Muscle of back (tissue), 11 donors: ENCODE measurements around the gene GDF11. TPM values are rescaled to one million over a fixed set of nuclear protein-coding genes. Genes with fewer than 3 reads are reported as not detected.

Experiments
- DNase-seq, 3 donors: peaks; one replicate each; pipeline versions ENCODE4 v3.0.0 to v3.0.0-alpha.2; 2013
- polyA plus RNA-seq, 10 donors: library from polyadenylated mRNA; unstranded; fragments of 120-200 nt; gene quantifications; one replicate each; pipeline ENCODE4 v1.2.1, GENCODE V29; 2013; ENCODE audit not compliant: insufficient read length in 10 of 10

Gene GDF11
- polyA plus RNA-seq, 10 donors: 11.0 to 13.9 (median 12.5) TPM

DNA sequence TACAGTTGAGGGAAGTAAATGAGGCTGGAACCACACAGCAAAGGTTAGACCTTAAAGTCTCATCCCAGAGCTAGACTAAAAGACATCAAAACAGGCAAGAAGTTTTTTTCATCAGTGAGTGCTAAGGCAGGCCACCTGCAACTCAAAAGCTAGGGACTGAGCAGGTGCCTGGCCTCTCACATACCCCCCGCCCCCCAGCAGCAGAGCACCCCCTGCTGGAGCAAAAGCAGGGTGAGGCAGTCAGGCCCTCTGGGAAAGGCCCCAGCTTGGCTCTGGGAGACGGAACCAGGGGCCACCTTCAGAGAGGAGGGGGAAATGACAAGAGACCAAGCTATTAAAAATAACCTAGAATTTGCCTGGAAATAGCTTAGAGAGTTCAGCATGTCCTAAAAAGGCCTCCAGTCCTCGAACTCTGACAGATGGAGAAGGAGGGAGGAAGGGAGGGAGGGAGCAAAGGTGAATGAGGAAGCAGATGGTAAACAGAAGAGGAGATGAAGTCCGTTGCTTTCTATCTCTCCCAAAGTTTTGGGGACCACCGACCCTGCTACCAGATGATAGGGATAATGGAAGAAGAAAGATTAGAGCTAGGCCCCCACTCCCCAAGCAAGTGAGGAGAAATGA, 37.0 kb upstream of the GDF11 start:
- peak in 1 of 3 donors; percentile 44 for DNase-seq

GRCh38 chr12:55706568-55707218, 36.2 kb upstream of the GDF11 start:
- peak in 1 of 3 donors; percentile 70 for DNase-seq

- no peak for DNase-seq
Observed at GRCh38 chr12:55707219-55707671, 35.7 kb upstream of the GDF11 start.

DNA sequence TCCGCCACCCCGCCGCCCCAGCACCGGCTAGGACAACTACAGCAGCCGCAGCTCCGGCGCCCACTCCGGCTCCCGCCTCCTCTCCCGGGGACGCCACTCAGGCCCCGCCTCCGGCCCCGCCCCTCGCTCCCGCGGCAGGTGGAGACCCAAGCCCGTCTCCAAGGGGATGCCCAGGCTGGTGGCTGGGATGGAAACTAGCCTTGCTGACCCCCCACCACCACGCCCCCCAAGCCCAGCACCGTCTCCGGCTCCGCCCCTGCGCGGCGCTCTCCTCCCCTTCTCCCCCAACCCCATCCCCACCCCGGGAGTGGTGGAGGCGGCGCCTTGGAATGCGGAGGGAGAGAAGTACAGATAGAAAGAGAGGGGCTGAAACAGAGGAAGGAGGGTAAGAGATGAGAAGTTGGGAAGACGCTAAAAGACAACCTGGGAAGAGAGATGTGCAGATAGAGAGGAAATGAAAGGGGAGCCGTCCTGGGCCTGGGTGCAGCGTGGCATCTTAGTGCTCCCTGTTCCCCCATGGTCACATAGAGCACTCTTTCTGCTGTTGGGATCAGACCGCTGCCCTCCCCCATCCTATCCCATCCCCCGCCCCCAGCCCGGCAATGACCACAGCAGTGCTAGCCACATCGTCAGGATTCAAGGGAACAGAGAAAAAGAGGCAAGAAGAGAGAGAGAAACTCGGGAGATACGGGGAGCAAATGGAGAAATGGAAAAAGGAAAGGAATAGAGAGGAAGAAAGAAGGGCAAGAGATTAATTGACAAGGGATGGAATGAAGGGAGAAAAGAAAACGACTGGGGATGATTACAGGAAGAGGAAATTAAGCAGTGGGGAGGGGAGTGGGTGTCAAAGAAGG, 34.9 kb upstream of the GDF11 start, which contains the start of gene ITGA7:
TSS of gene ITGA7 (minus strand) at position 64 of the 854 bp plus-strand sequence. CDS start 222 bp downstream, outside the sequence.
- DNase-seq: peak in 1 of 3 donors; percentile 80

DNA sequence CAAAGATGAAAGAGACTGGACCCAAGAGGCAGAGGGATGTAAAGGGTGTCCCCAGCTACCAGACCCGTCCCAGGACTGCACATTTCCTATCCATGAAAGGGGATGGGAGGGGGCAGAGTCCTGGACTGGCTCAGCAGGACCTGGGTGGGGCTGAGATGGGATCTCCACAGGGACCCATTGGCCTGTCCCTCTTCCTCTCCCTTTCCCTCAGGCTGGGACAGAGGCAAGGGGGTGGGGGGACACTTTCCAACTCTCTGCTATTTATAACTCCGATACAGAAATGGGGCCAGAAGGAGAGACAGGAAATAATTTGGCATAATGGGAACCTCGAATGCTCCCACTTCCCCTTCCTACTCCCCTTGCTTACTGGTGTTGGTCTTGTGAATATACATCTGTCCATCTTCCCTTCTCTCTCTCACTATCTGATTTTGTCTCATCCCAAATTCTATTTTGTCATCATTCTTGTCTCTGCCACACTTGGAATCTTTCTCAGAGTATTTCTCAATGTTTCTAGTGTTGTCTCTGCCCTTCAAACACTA, 34.2 kb upstream of the GDF11 start:
- peak in 1 of 3 donors; percentile 39 for DNase-seq

- peak in 1 of 3 donors; percentile 58 for DNase-seq
Observed at GRCh38 chr12:55711786-55712553, 31.0 kb upstream of the GDF11 start.

DNA sequence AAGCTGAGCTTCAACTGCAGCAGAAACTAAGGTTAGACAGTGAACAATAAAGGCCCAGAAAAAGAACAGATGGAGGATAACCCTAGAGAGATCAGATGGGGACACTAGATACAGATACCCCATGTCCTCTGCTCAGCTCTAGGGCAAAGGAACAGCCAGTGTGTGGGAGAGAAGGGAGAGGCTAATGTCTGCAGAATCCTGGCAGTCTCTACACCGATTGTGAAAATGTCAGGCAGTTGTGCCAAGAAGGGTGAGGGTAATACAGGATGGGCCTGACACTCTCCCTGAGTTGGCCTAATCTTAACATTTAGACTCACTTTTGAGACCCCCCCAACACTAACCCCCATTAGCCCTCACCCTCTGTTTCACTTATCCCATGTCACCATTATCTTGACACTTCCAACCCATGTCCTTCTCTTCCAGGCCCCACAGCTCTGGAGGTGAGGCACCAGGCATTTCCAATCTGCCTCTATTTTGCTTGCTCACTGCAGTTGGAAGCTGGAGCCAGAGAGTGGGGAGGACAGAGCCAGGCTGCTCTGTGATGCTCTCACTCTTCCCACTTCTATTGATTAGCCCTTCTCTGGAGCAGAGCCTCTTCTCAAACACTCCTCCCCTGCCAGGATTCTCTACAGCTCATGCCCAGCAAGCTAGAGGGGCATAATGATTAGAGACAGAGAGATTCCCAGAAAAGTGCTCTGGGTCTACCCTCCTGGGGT, 30.1 kb upstream of the GDF11 start:
- no peak for DNase-seq

- DNase-seq: no peak
Observed at GRCh38 chr12:55713721-55714120, 29.2 kb upstream of the GDF11 start.

GRCh38 chr12:55715169-55715764, 27.7 kb upstream of the GDF11 start:
- DNase-seq: no peak

- DNase-seq: peak; percentile 95 to 98 (median 97)
Observed at GRCh38 chr12:55715833-55716581, 26.9 kb upstream of the GDF11 start, which contains the start of gene BLOC1S1. Gene BLOC1S1, plus strand, starts transcription at chr12:55716046. Its CDS starts 6 bp downstream, at chr12:55716052.

- no peak for DNase-seq
Observed at GRCh38 chr12:55716582-55716957, 26.4 kb upstream of the GDF11 start.

- DNase-seq: peak in 1 of 3 donors; percentile 70
Observed at GRCh38 chr12:55717011-55718007, 25.6 kb upstream of the GDF11 start.

- peak in 1 of 3 donors; percentile 47 for DNase-seq
Observed at GRCh38 chr12:55718015-55718414, 24.9 kb upstream of the GDF11 start.

DNA sequence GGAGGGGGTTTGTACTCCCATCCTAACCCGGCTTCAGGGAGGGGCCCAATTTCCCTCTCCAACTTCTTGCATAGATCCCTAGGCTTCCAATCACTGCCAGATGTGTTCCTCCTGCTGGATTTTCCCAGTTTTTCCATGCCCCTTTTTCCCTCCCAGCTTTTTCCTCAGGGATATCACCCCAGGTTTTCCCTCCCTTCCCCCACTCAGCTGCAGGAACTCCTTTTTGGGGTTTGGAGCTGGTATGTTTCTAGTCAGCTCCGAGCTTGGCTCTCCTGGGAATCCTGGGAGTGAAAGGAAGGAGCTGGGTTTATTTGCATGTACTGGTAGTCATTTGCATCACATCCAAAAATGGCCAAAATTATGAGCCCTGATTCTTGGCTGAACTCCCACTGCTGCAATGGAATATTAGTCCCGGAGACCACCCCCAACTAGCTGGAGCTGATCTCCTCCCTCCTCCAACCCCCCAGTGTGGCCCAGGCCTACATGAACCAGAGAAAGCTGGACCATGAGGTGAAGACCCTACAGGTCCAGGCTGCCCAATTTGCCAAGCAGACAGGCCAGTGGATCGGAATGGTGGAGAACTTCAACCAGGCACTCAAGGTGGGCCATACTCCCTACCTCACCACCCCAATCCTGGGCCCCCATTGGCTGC, 24.2 kb upstream of the GDF11 start:
- peak in 1 of 3 donors; percentile 74 for DNase-seq

DNA sequence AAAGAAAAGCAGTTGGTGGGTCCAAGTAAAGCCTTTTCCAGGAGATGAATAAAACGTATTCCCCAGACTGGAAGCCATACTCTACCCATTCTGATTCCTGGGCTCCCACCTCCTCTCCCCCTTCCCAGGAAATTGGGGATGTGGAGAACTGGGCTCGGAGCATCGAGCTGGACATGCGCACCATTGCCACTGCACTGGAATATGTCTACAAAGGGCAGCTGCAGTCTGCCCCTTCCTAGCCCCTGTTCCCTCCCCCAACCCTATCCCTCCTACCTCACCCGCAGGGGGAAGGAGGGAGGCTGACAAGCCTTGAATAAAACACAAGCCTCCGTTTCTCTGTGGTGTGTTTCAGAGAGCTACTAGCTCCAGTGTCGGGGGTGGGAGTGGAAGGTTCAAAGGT, 23.6 kb upstream of the GDF11 start:
- DNase-seq: no peak

GRCh38 chr12:55720071-55720564, 22.8 kb upstream of the GDF11 start, which contains the start of gene RDH5:
Gene RDH5, plus strand, starts transcription at chr12:55720393. Its CDS starts 792 bp downstream, at chr12:55721185.
- peak; percentile 78 to 82 (median 81) for DNase-seq

DNA sequence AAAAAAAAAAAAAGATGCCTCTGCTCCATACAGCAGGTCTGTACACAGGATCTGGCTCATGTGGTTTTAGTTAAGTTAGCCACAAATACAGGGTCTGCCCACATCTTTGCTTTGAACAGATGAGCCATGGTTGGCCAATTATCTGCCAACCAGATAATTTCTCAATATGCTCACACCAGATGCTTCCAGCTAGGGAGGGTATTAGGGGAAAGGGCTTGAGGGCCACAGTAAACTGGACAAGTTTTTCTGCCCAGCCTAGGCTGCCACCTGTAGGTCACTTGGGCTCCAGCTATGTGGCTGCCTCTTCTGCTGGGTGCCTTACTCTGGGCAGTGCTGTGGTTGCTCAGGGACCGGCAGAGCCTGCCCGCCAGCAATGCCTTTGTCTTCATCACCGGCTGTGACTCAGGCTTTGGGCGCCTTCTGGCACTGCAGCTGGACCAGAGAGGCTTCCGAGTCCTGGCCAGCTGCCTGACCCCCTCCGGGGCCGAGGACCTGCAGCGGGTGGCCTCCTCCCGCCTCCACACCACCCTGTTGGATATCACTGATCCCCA, 22.0 kb upstream of the GDF11 start:
- DNase-seq: peak in 1 of 3 donors; percentile 76
